Activated CD4-positive, alpha-beta T cell treated with anti-CD3 and anti-CD28 coated beads for 1 hour (primary cell): ENCODE results near the gene COLGALT1.
"Not testable (repeated sequence)": the region's sequence is repeated elsewhere in the genome, so short reads cannot be mapped to it uniquely, and the experiment has no call there.

Experiments used
- DNase-seq: peaks from one replicate; pipeline ENCODE4 v3.0.0-alpha.2; 2020

COLGALT1 gene

GRCh38 chr19:17534767-17535166 is 20.7 kb upstream of the COLGALT1 start:
- DNase-seq, result no peak

- DNase-seq, result no peak
Measured at GRCh38 chr19:17536955-17537354, 18.5 kb upstream of the COLGALT1 start.

GRCh38 chr19:17538684-17539237 is 16.7 kb upstream of the COLGALT1 start:
- no peak for DNase-seq

- DNase-seq, result peak; percentile 88
Measured at GRCh38 chr19:17539238-17540117, 16.0 kb upstream of the COLGALT1 start.

- DNase-seq, result no peak
Measured at GRCh38 chr19:17540174-17540573, 15.3 kb upstream of the COLGALT1 start.

GRCh38 chr19:17541184-17541759 is 14.2 kb upstream of the COLGALT1 start:
- DNase-seq, result no peak

GRCh38 chr19:17542042-17542441 is 13.4 kb upstream of the COLGALT1 start:
- DNase-seq, result no peak

- no peak for DNase-seq
Measured at GRCh38 chr19:17542793-17543582, 12.5 kb upstream of the COLGALT1 start.

GRCh38 chr19:17543986-17544385 is 11.5 kb upstream of the COLGALT1 start:
- DNase-seq, result no peak

GRCh38 chr19:17544418-17544817 is 11.0 kb upstream of the COLGALT1 start:
- no peak for DNase-seq

GRCh38 chr19:17548145-17548544 is 7.3 kb upstream of the COLGALT1 start:
- no peak for DNase-seq

- no peak for DNase-seq
Measured at GRCh38 chr19:17549085-17549740, 6.2 kb upstream of the COLGALT1 start.

GRCh38 chr19:17550076-17550667 is 5.3 kb upstream of the COLGALT1 start:
- DNase-seq, result no peak

GRCh38 chr19:17552735-17553134 is 2.7 kb upstream of the COLGALT1 start:
- DNase-seq, result not testable (repeated sequence)

- no peak for DNase-seq
Measured at GRCh38 chr19:17553256-17553655, 2.2 kb upstream of the COLGALT1 start.

GRCh38 chr19:17554968-17555479 is 425 bp upstream of the COLGALT1 start:
- no peak for DNase-seq

- DNase-seq, result no peak
Measured at GRCh38 chr19:17555929-17556813, 722 bp downstream of the COLGALT1 start.

GRCh38 chr19:17556995-17557394 is 1.5 kb downstream of the COLGALT1 start:
- no peak for DNase-seq

- no peak for DNase-seq
Measured at GRCh38 chr19:17557466-17557865, 2.0 kb downstream of the COLGALT1 start.

GRCh38 chr19:17560205-17560595 is 4.8 kb downstream of the COLGALT1 start:
- DNase-seq, result no peak

- DNase-seq, result no peak
Measured at GRCh38 chr19:17562097-17562496, 6.6 kb downstream of the COLGALT1 start.
